CD8-positive, alpha-beta memory T cell (primary cell): Measurements from ENCODE around the gene ICAM2. TPM values are rescaled to one million over a fixed set of nuclear protein-coding genes. Genes with fewer than 3 reads are reported as not detected.

ENCODE experiments used
- CTCF ChIA-PET: fragments of 350-600 bp; sonication (Branson Sonifier 250); formaldehyde crosslinking; loops from one replicate; lab custom pipeline; 2021; ENCODE audit warnings: antibody characterized with exemption; lab: Charles Lee
- POLR2A ChIA-PET: fragments of 350-600 bp; sonication (Branson Sonifier 250); formaldehyde crosslinking; loops from one replicate; lab custom pipeline; 2021; ENCODE audit warnings: antibody characterized with exemption; lab: Charles Lee
- DNase-seq, 5 donors: peaks; one replicate each; pipeline versions ENCODE4 v3.0.0 to v3.0.0-alpha.2; 2020 to 2022; ENCODE audit warnings: mixed read lengths in 1 of 5
- H3K27ac ChIP-seq: one replicate; pipeline ENCODE4 v1.7.0; 2013; ENCODE audit warnings: low read depth, mild to moderate bottlenecking, low read length, moderate library complexity
- H3K27me3 ChIP-seq: 2 replicates; pipeline ENCODE4 v1.7.0; 2013; ENCODE audit warnings: low read length, mild to moderate bottlenecking; ENCODE audit not compliant: insufficient read depth, poor library complexity, severe bottlenecking
- H3K36me3 ChIP-seq: 2 replicates; pipeline ENCODE4 v1.7.0; 2013; ENCODE audit warnings: mild to moderate bottlenecking, low read length, moderate library complexity; ENCODE audit not compliant: insufficient read depth
- H3K4me1 ChIP-seq: 2 replicates; pipeline ENCODE4 v1.7.0; 2013; ENCODE audit warnings: mild to moderate bottlenecking, low read length, moderate library complexity; ENCODE audit not compliant: insufficient read depth
- H3K4me3 ChIP-seq: 2 replicates; pipeline ENCODE4 v1.7.0; 2013; ENCODE audit warnings: mild to moderate bottlenecking, low read length
- H3K9me3 ChIP-seq: 2 replicates; pipeline ENCODE4 v1.7.0; 2013; ENCODE audit warnings: mild to moderate bottlenecking, low read length
- H3K27ac Mint-ChIP-seq, 8 donors: one replicate each; pipeline ENCODE4 v1.8.0; 2020 to 2021; ENCODE audit warnings: mixed read lengths in 8 of 8, mild to moderate bottlenecking in 6 of 8, inconsistent platforms in 3 of 8, moderate library complexity in 3 of 8
- H3K27me3 Mint-ChIP-seq, 2 donors: one replicate each; pipeline ENCODE4 v1.8.0; 2020 to 2021; ENCODE audit warnings: mixed read lengths in 2 of 2, mild to moderate bottlenecking in 1 of 2, moderate library complexity in 1 of 2
- H3K36me3 Mint-ChIP-seq, 3 donors: one replicate each; pipeline ENCODE4 v1.8.0; 2020 to 2021; ENCODE audit warnings: mixed read lengths in 3 of 3, inconsistent platforms in 1 of 3, mild to moderate bottlenecking in 1 of 3
- H3K4me1 Mint-ChIP-seq, 3 donors: one replicate each; pipeline ENCODE4 v1.8.0; 2020 to 2021; ENCODE audit warnings: mixed read lengths in 3 of 3, inconsistent platforms in 1 of 3, mild to moderate bottlenecking in 1 of 3
- H3K4me3 Mint-ChIP-seq, 7 donors: one replicate each; pipeline ENCODE4 v1.8.0; 2020 to 2021; ENCODE audit warnings: mixed read lengths in 7 of 7, mild to moderate bottlenecking in 6 of 7, moderate library complexity in 4 of 7, inconsistent platforms in 2 of 7
- H3K9me3 Mint-ChIP-seq, 5 donors: one replicate each; pipeline ENCODE4 v1.8.0; 2020 to 2022; ENCODE audit warnings: mixed read lengths in 5 of 5, mild to moderate bottlenecking in 3 of 5, moderate library complexity in 2 of 5, inconsistent platforms in 1 of 5
- polyA plus RNA-seq: library from polyadenylated mRNA; unstranded; fragments of 300-500 nt; fragmentation: Illumina TruSeq; gene quantifications from one replicate; pipeline ENCODE4 v1.2.3, GENCODE V29; 2021
- total RNA-seq, 2 experiments: library from RNA; stranded (reverse); gene quantifications; one replicate each; pipeline ENCODE4 v1.2.3, GENCODE V29; 2021

Gene ICAM2
- total and polyA plus RNA-seq, 3 experiments from 2014 or later, result 77.4 to 301 (median 80.7) TPM

DNA sequence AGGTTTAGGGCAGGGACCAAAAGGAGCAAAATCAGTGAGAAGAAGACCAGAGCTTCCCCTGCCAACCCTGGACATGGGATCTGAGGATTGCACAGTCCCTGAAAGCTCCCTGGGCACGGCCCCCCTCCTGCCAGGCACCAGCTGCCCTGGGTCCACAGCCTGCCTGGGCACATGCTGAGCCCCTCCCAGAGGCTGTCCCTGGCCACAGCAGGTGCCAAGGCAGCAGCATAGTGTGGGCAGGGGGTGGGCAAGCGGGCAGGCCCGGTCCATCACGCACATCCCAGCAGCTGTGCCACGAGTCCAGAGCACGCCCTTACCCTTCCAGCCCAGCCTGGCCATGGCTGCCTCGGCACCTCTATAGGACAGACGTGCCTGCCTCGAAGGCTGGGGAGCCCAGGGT is 60.4 kb downstream of the ICAM2 start:
- Mint-ChIP-seq H3K27me3 (peaks cover 0 to 1% of the 10 kb centered on the region in 2 donors), H3K9me3 (no peaks in the 10 kb centered on the region), H3K27ac (no peak overlapping the region), H3K4me3 (no peak overlapping the region), H3K36me3 (no peaks in the 10 kb centered on the region), H3K4me1 (peaks cover under 1 to 15% (median 8%) of the 10 kb centered on the region in 3 donors)
- no peak for DNase-seq
- CTCF ChIA-PET, result interaction anchor here (2.1 kb wide), 1 partner anchor 66 kb away, joined by 5 read pairs; no protein-coding TSS in a partner anchor
- Histone ChIP-seq H3K36me3 (no peaks in the 10 kb centered on the region), H3K4me1 (no peaks in the 10 kb centered on the region), H3K4me3 (no peak overlapping the region), H3K9me3 (no peaks in the 10 kb centered on the region), H3K27ac (no peak overlapping the region), H3K27me3 (no peaks in the 10 kb centered on the region)
- POLR2A ChIA-PET, result no interaction called here

DNA sequence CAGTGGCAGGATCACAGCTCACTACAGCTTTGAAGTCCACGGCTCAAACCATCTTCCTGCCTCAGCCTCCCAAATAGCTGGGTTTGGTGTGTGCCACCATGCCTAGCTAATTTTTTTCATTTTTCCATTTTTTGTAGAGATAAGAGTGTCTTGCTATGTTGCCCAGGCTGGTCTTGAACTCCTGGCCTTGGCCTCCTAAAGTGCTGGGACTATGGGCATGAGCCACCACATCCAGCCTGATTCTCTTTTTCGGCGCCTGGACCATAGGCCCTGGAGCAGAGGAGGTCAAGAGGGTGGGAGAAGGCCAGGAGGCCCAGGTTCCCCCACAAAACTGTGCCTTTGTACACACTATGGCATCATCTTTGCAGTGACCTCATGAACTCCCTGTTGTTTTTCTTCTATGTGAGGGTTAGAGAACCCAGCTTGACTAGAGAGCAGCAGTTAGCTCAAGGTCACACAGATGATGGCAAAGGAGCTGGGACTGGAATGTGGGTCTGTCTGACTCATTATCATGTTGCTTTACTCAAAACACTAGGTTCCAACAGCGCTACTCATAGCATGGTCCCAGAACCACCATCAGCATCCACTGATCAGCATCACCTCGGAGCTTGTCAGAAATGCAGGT is 64.0 kb downstream of the ICAM2 start:
- no peak for DNase-seq
- H3K4me3 ChIP-seq, result no peak overlapping the region
- H3K4me1 Mint-ChIP-seq, result peaks cover 16 to 24% (median 22%) of the 10 kb centered on the region in 3 donors
- no peak overlapping the region for H3K27ac ChIP-seq
- H3K36me3 ChIP-seq, result no peaks in the 10 kb centered on the region
- H3K4me1 ChIP-seq, result peaks cover 16% of the 10 kb centered on the region
- POLR2A ChIA-PET, result interaction anchor here (0.6 kb wide), 1 partner anchor 71 kb away, joined by 4 read pairs; no protein-coding TSS in a partner anchor
- H3K9me3 ChIP-seq, result no peaks in the 10 kb centered on the region
- no peaks in the 10 kb centered on the region for H3K36me3 Mint-ChIP-seq
- no peak overlapping the region for H3K4me3 Mint-ChIP-seq
- no peaks in the 10 kb centered on the region for H3K27me3 Mint-ChIP-seq
- peak overlapping the region in 4 of 8 donors; percentile 27 to 81 (median 45) for H3K27ac Mint-ChIP-seq
- no peaks in the 10 kb centered on the region for H3K27me3 ChIP-seq
- no peaks in the 10 kb centered on the region for H3K9me3 Mint-ChIP-seq
- CTCF ChIA-PET, result interaction anchor here (1.1 to 3.1 kb wide), 4 partner anchors 10 to 69 kb away, joined by 3 to 24 read pairs (median 6); no protein-coding TSS in a partner anchor

DNA sequence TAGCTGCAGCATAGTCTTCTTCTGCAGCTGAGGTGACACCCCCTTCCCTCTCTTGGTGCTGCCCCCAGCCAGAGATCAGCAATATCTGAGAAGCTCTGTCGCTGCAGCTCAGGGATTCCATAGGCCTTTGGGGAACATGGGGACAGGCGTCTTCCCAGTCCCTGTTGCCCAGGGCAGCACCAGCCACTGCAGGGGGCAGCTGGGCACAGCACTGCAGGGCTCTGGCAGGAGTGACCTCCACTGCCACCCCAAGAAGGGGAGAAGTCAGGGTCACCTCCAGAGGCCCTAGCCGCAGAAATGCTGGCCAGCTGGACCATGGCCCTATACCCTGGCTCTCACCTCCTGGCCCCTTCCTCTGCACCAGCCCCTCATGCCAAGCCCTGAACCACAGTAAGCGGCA is 64.6 kb downstream of the ICAM2 start:
- no peak overlapping the region for H3K4me3 ChIP-seq
- Mint-ChIP-seq H3K27ac (peak overlapping the region in 3 of 8 donors; percentile 29 to 66 (median 64)), H3K4me1 (peaks cover 16 to 25% (median 24%) of the 10 kb centered on the region in 3 donors), H3K9me3 (no peaks in the 10 kb centered on the region), H3K4me3 (no peak overlapping the region), H3K36me3 (no peaks in the 10 kb centered on the region), H3K27me3 (no peaks in the 10 kb centered on the region)
- no peak for DNase-seq
- no peaks in the 10 kb centered on the region for H3K9me3 ChIP-seq
- H3K27ac ChIP-seq, result no peak overlapping the region
- H3K36me3 ChIP-seq, result no peaks in the 10 kb centered on the region
- H3K4me1 ChIP-seq, result peaks cover 16% of the 10 kb centered on the region
- no peaks in the 10 kb centered on the region for H3K27me3 ChIP-seq
- POLR2A ChIA-PET, result interaction anchor here (0.6 kb wide), 1 partner anchor 72 kb away, joined by 4 read pairs; no protein-coding TSS in a partner anchor
- CTCF ChIA-PET, result interaction anchor here (3.1 kb wide), 2 partner anchors 9 to 11 kb away, joined by 10 to 24 read pairs; no protein-coding TSS in a partner anchor

DNA sequence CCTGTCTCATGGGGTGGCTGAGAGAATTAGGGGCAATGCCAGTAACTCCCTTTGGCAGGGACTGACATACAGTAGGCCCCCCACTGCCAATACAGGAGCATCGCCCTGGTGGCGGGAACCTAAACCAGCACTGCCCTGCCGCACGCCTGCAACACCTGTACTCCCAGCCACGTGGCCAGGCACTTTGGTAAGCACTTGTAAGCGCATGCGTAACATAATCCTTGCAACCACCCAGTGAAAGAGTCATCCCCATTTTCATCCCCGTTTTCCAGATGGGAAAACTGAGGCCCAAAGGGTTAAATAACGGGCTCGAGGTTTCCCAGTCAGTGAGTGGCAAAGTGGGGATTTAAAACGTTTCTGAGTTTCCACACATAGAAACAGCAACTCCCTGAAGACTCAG is 65.2 kb downstream of the ICAM2 start:
- CTCF ChIA-PET, result interaction anchor here (1.3 to 3.1 kb wide), 3 partner anchors 9 to 65 kb away, joined by 3 to 24 read pairs (median 10); partner anchors contain the start of gene ICAM2

DNA sequence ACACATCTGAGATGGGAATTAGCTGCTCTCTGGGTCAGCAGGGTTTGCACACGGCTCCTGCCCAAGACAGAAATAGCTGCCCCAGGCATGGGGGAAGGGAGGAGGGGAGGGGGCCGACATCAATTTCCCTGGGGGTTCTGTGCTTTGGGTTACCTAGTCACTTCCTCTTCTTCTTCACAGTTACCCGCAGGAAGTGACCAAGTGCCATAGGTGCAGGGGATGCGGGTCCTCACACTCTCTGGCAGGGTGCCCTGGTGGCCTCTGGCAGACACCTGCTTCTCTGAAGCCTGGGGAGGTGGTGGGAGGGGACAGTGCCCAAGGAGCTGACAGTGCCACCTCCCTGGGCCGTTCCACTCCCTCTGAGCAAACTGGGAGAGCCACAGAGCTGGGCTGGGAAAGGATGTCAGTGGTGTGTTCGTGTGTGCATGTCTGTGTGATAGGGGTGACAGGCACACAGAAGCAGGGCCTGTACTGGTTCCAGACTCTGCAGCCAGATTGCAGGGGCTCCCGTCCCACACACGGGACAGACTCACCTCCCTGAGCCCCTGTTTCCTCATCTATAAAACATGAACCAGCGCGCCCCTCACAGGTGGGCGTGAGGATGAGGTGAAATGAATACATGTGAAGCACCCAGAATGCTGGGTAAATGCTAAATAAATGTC is 65.9 kb downstream of the ICAM2 start:
- CTCF ChIA-PET, result interaction anchor here (1.0 to 3.1 kb wide), 6 partner anchors 8 to 71 kb away, joined by 3 to 24 read pairs (median 5); partner anchors contain the start of gene ICAM2
- DNase-seq, result peak in 4 of 5 donors; percentile 16 to 47 (median 32)
- H3K4me3 ChIP-seq, result no peak overlapping the region
- Mint-ChIP-seq H3K4me1 (peaks cover 16 to 25% (median 24%) of the 10 kb centered on the region in 3 donors), H3K9me3 (no peaks in the 10 kb centered on the region), H3K27ac (peak overlapping the region in 7 of 8 donors; percentile 43 to 96 (median 85)), H3K36me3 (no peaks in the 10 kb centered on the region), H3K4me3 (peak overlapping the region in 6 of 7 donors; percentile 48 to 87 (median 60)), H3K27me3 (no peaks in the 10 kb centered on the region)
- H3K27me3 ChIP-seq, result no peaks in the 10 kb centered on the region
- no peak overlapping the region for H3K27ac ChIP-seq
- no peaks in the 10 kb centered on the region for H3K9me3 ChIP-seq
- POLR2A ChIA-PET, result no interaction called here
- no peaks in the 10 kb centered on the region for H3K36me3 ChIP-seq
- peaks cover 16% of the 10 kb centered on the region for H3K4me1 ChIP-seq

More for the DNA sequence above, 65.2 kb downstream of the ICAM2 start:
- no peaks in the 10 kb centered on the region for H3K36me3 ChIP-seq
- Mint-ChIP-seq H3K27ac (peak overlapping the region in 1 of 8 donors; percentile 43), H3K36me3 (no peaks in the 10 kb centered on the region), H3K4me1 (peaks cover 16 to 25% (median 24%) of the 10 kb centered on the region in 3 donors), H3K9me3 (no peaks in the 10 kb centered on the region), H3K4me3 (peak overlapping the region in 1 of 7 donors; percentile 24), H3K27me3 (no peaks in the 10 kb centered on the region)
- H3K27ac ChIP-seq, result no peak overlapping the region
- H3K4me1 ChIP-seq, result peaks cover 16% of the 10 kb centered on the region
- no peaks in the 10 kb centered on the region for H3K27me3 ChIP-seq
- POLR2A ChIA-PET, result no interaction called here
- H3K9me3 ChIP-seq, result no peaks in the 10 kb centered on the region
- no peak overlapping the region for H3K4me3 ChIP-seq
- no peak for DNase-seq

Other genes with a start within 250 kb of the ICAM2 start
- 10 to 100 TPM; 93.0 to 94.5 TPM for gene CCDC47, start 247.0 kb downstream of the ICAM2 start, total RNA-seq
- 49.6 TPM for gene CCDC47, start 247.0 kb downstream of the ICAM2 start, polyA plus RNA-seq
- 100 to 1,000 TPM; 103 to 122 TPM for gene DDX42, start 246.5 kb downstream of the ICAM2 start, total RNA-seq
- 16.9 TPM for gene DDX42, start 246.5 kb downstream of the ICAM2 start, polyA plus RNA-seq
- 100 to 1,000 TPM; 208 to 212 TPM for gene PSMC5, start 193.2 kb downstream of the ICAM2 start, total RNA-seq
- 201 TPM for gene PSMC5, start 193.2 kb downstream of the ICAM2 start, polyA plus RNA-seq
- gene FTSJ3, start 193.0 kb downstream of the ICAM2 start, total RNA-seq, result 100 to 1,000 TPM in 1 of 2 experiments, 10 to 100 TPM in 1; 98.1 to 102 TPM
- 34.8 TPM for gene FTSJ3, start 193.0 kb downstream of the ICAM2 start, polyA plus RNA-seq
- 100 to 1,000 TPM in 1 of 2 experiments, 10 to 100 TPM in 1; 96.8 to 107 TPM for gene SMARCD2, start 177.9 kb downstream of the ICAM2 start, total RNA-seq
- gene SMARCD2, start 177.9 kb downstream of the ICAM2 start, polyA plus RNA-seq, result 121 TPM
- not detected for gene CSH2, start 147.0 kb downstream of the ICAM2 start, total RNA-seq
- not detected for gene CSH2, start 147.0 kb downstream of the ICAM2 start, polyA plus RNA-seq
- gene GH2, start 138.7 kb downstream of the ICAM2 start, total RNA-seq, result not detected
- gene GH2, start 138.7 kb downstream of the ICAM2 start, polyA plus RNA-seq, result not detected
- not detected for gene CSH1, start 124.1 kb downstream of the ICAM2 start, total RNA-seq
- not detected for gene CSH1, start 124.1 kb downstream of the ICAM2 start, polyA plus RNA-seq
- not detected for gene CSHL1, start 109.4 kb downstream of the ICAM2 start, total RNA-seq
- not detected for gene CSHL1, start 109.4 kb downstream of the ICAM2 start, polyA plus RNA-seq
- gene GH1, start 101.8 kb downstream of the ICAM2 start, total RNA-seq, result not detected
- gene GH1, start 101.8 kb downstream of the ICAM2 start, polyA plus RNA-seq, result not detected
- gene CD79B, start 88.3 kb downstream of the ICAM2 start, total RNA-seq, result 10 to 100 TPM; 18.1 to 22.2 TPM
- 36.9 TPM for gene CD79B, start 88.3 kb downstream of the ICAM2 start, polyA plus RNA-seq
- under 1 TPM; 0.04 TPM for gene SCN4A, start 47.7 kb downstream of the ICAM2 start, total RNA-seq
- not detected for gene SCN4A, start 47.7 kb downstream of the ICAM2 start, polyA plus RNA-seq
- gene PRR29, start 22.3 kb downstream of the ICAM2 start, total RNA-seq, result under 1 TPM; 0.24 to 0.51 TPM
- 4.1 TPM for gene PRR29, start 22.3 kb downstream of the ICAM2 start, polyA plus RNA-seq
- gene ERN1, start 109.5 kb upstream of the ICAM2 start, total RNA-seq, result 10 to 100 TPM; 24.7 to 25.5 TPM
- gene ERN1, start 109.5 kb upstream of the ICAM2 start, polyA plus RNA-seq, result 92.1 TPM
- 10 to 100 TPM; 21.9 to 22.0 TPM for gene TEX2, start 242.6 kb upstream of the ICAM2 start, total RNA-seq
- 6.5 TPM for gene TEX2, start 242.6 kb upstream of the ICAM2 start, polyA plus RNA-seq